ENCODE data around the gene CCDC187. TPM values are rescaled to one million over a fixed set of nuclear protein-coding genes. Genes with fewer than 3 reads are reported as not detected.

The CCDC187 gene
- total RNA-seq, 1 donor from 2014 or later, result not detected

- H3K27ac Mint-ChIP-seq (ENCODE audit: unreplicated experiment), result no peak overlapping the region
- peaks cover 5% of the 10 kb centered on the region for H3K36me3 Mint-ChIP-seq (ENCODE audit: low read depth)
- no peak for DNase-seq (ENCODE audit: low spot score)
- no peak overlapping the region for H3K4me3 Mint-ChIP-seq (ENCODE audit: unreplicated experiment)
- no peaks in the 10 kb centered on the region for H3K9me3 Mint-ChIP-seq (ENCODE audit: low read depth)
- peaks cover 6% of the 10 kb centered on the region for H3K4me1 Mint-ChIP-seq (ENCODE audit: low read depth)
- no peaks in the 10 kb centered on the region for H3K27me3 Mint-ChIP-seq (ENCODE audit: low read depth)
- TF ChIP-seq CTCF (IDR thresholded peaks at IDR 0.05), result no peak
Measured at GRCh38 chr9:136338511-136338910, 34.6 kb upstream of the CCDC187 start.

- no peak for DNase-seq (ENCODE audit: low spot score)
- Mint-ChIP-seq H3K36me3 (ENCODE audit: low read depth) (peaks cover 5% of the 10 kb centered on the region), H3K27me3 (ENCODE audit: low read depth) (no peaks in the 10 kb centered on the region), H3K9me3 (ENCODE audit: low read depth) (no peaks in the 10 kb centered on the region), H3K4me1 (ENCODE audit: low read depth) (peaks cover 4% of the 10 kb centered on the region), H3K4me3 (ENCODE audit: unreplicated experiment) (no peak overlapping the region), H3K27ac (ENCODE audit: unreplicated experiment) (no peak overlapping the region)
- no peak for TF ChIP-seq CTCF (IDR thresholded peaks at IDR 0.05)
Measured at GRCh38 chr9:136337416-136338395, 33.8 kb upstream of the CCDC187 start.

GRCh38 chr9:136336881-136337280 is 33.0 kb upstream of the CCDC187 start:
- peaks cover 5% of the 10 kb centered on the region for H3K36me3 Mint-ChIP-seq (ENCODE audit: low read depth)
- H3K27me3 Mint-ChIP-seq (ENCODE audit: low read depth), result no peaks in the 10 kb centered on the region
- H3K4me3 Mint-ChIP-seq (ENCODE audit: unreplicated experiment), result no peak overlapping the region
- DNase-seq (ENCODE audit: low spot score), result no peak
- H3K27ac Mint-ChIP-seq (ENCODE audit: unreplicated experiment), result no peak overlapping the region
- no peak for TF ChIP-seq CTCF (IDR thresholded peaks at IDR 0.05)
- no peaks in the 10 kb centered on the region for H3K9me3 Mint-ChIP-seq (ENCODE audit: low read depth)
- peaks cover 3% of the 10 kb centered on the region for H3K4me1 Mint-ChIP-seq (ENCODE audit: low read depth)

GRCh38 chr9:136336156-136336870 is 32.4 kb upstream of the CCDC187 start:
- TF ChIP-seq CTCF (IDR thresholded peaks at IDR 0.05), result no peak
- Mint-ChIP-seq H3K4me1 (ENCODE audit: low read depth) (peaks cover 3% of the 10 kb centered on the region), H3K27ac (ENCODE audit: unreplicated experiment) (no peak overlapping the region), H3K36me3 (ENCODE audit: low read depth) (peaks cover 5% of the 10 kb centered on the region), H3K9me3 (ENCODE audit: low read depth) (no peaks in the 10 kb centered on the region), H3K4me3 (ENCODE audit: unreplicated experiment) (no peak overlapping the region), H3K27me3 (ENCODE audit: low read depth) (no peaks in the 10 kb centered on the region)
- DNase-seq (ENCODE audit: low spot score), result no peak
